Urothelium cell line (cell line): ENCODE results near the gene EGFL7.

Source experiments
- DNase-seq: peaks from one replicate; pipeline ENCODE4 v3.0.0; 2011; ENCODE audit warnings: low spot score, mixed read lengths
- FAIRE-seq: peaks from 2 replicates; lab custom pipeline; 2011; peaks lifted over from hg19 to GRCh38; lab: Jason Lieb, UNC

Gene EGFL7

GRCh38 chr9:136671646-136672430 is 9.1 kb downstream of the EGFL7 start:
- FAIRE-seq (no peak), DNase-seq (peak; percentile 60)

GRCh38 chr9:136672431-136673087 is 9.8 kb downstream of the EGFL7 start:
- DNase-seq (no peak), FAIRE-seq (no peak)

GRCh38 chr9:136673088-136673974 is 10.6 kb downstream of the EGFL7 start:
- FAIRE-seq, result no peak
- no peak for DNase-seq

GRCh38 chr9:136673975-136674785 is 11.5 kb downstream of the EGFL7 start:
- DNase-seq (no peak), FAIRE-seq (no peak)

GRCh38 chr9:136674786-136675349 is 12.2 kb downstream of the EGFL7 start:
- no peak for FAIRE-seq
- no peak for DNase-seq

- FAIRE-seq (no peak), DNase-seq (no peak)
These were observed 13.0 kb downstream of the EGFL7 start for GRCh38 chr9:136675477-136676296.

GRCh38 chr9:136676297-136676794 is 13.6 kb downstream of the EGFL7 start:
- FAIRE-seq (no peak), DNase-seq (no peak)

GRCh38 chr9:136676920-136677686 is 14.4 kb downstream of the EGFL7 start:
- DNase-seq (no peak), FAIRE-seq (no peak)

- DNase-seq, result no peak
- no peak for FAIRE-seq
These were observed 15.3 kb downstream of the EGFL7 start for GRCh38 chr9:136678034-136678433.

- DNase-seq (no peak), FAIRE-seq (no peak)
These were observed 15.9 kb downstream of the EGFL7 start for GRCh38 chr9:136678624-136679023.

- FAIRE-seq (no peak), DNase-seq (no peak)
These were observed 16.8 kb downstream of the EGFL7 start for GRCh38 chr9:136679431-136679941.

GRCh38 chr9:136681029-136681428 is 18.3 kb downstream of the EGFL7 start:
- DNase-seq (no peak), FAIRE-seq (no peak)

GRCh38 chr9:136681945-136682699 is 19.4 kb downstream of the EGFL7 start:
- FAIRE-seq (no peak), DNase-seq (no peak)

GRCh38 chr9:136682710-136683109 is 20.0 kb downstream of the EGFL7 start:
- no peak for FAIRE-seq

GRCh38 chr9:136683173-136683745 is 20.5 kb downstream of the EGFL7 start:
- DNase-seq (no peak), FAIRE-seq (no peak)

More at GRCh38 chr9:136682710-136683109, 20.0 kb downstream of the EGFL7 start:
- no peak for DNase-seq

GRCh38 chr9:136683755-136684154 is 21.0 kb downstream of the EGFL7 start:
- DNase-seq (no peak), FAIRE-seq (no peak)

- DNase-seq, result no peak
- FAIRE-seq, result no peak
These were observed 21.6 kb downstream of the EGFL7 start for GRCh38 chr9:136684339-136684738.
